Small intestine (tissue), 7 donors: ENCODE measurements around the gene IL2RA. TPM values are rescaled to one million over a fixed set of nuclear protein-coding genes. Genes with fewer than 3 reads are reported as not detected.
"Not testable (repeated sequence)": the region's sequence is repeated elsewhere in the genome, so short reads cannot be mapped to it uniquely, and the experiment has no call there.

Experiments used
- DNase-seq, 2 donors: peaks; one replicate each; pipeline versions ENCODE4 v3.0.0 to v3.0.0-alpha.2; 2013
- FAIRE-seq: peaks from 2 replicates; lab custom pipeline; 2012; peaks lifted over from hg19 to GRCh38; lab: Jason Lieb, UNC
- H3K27ac ChIP-seq, 3 donors: one replicate each; pipeline ENCODE4 v1.5.1; 2013; ENCODE audit warnings: low read length in 2 of 3, mild to moderate bottlenecking in 2 of 3, control low read depth in 1 of 3, inconsistent platforms in 1 of 3, low read depth in 1 of 3, moderate library complexity in 1 of 3
- H3K27me3 ChIP-seq, 3 donors: one replicate each; pipeline ENCODE4 v1.6.1; 2013; ENCODE audit warnings: low read length in 3 of 3, inconsistent platforms in 1 of 3; ENCODE audit not compliant: control insufficient read depth in 3 of 3, insufficient read depth in 3 of 3
- H3K36me3 ChIP-seq, 3 donors: one replicate each; pipeline ENCODE4 v1.6.1; 2013; ENCODE audit warnings: low read length in 3 of 3, inconsistent platforms in 1 of 3, low read depth in 1 of 3, mild to moderate bottlenecking in 1 of 3, moderate library complexity in 1 of 3; ENCODE audit not compliant: control insufficient read depth in 3 of 3, insufficient read depth in 2 of 3
- H3K4me1 ChIP-seq, 3 donors: one replicate each; pipeline ENCODE4 v1.6.1; 2013; ENCODE audit warnings: low read length in 2 of 3, inconsistent platforms in 1 of 3, low read depth in 1 of 3, mild to moderate bottlenecking in 1 of 3, moderate library complexity in 1 of 3; ENCODE audit not compliant: control insufficient read depth in 3 of 3, insufficient read depth in 2 of 3
- H3K4me3 ChIP-seq, 3 donors: one replicate each; pipeline ENCODE4 v1.5.1; 2013; ENCODE audit warnings: low read length in 3 of 3, control low read depth in 1 of 3, inconsistent platforms in 1 of 3, low read depth in 1 of 3, mild to moderate bottlenecking in 1 of 3, moderate library complexity in 1 of 3
- H3K9me3 ChIP-seq, 2 donors: one replicate each; pipeline ENCODE4 v1.6.1; 2013; ENCODE audit warnings: low read depth in 1 of 2, low read length in 1 of 2; ENCODE audit not compliant: control insufficient read depth in 2 of 2, insufficient read depth in 1 of 2
- WGBS, 3 donors: extraction: QIAGEN DNeasy Blood & Tissue Kit; methylation state at CpG; one replicate each; pipeline ENCODE4 v1.1.7; 2013; 5-methylcytosine and 5-hydroxymethylcytosine counted together
- polyA plus RNA-seq, 4 donors: library from polyadenylated mRNA; stranded (reverse) in 3 of 4; unstranded in 1 of 4; fragments of 200-250 nt in 3 of 4; fragments of 120-200 nt in 1 of 4; gene quantifications; one replicate each; pipeline versions ENCODE4 v1.2.1 to v1.2.3, GENCODE V29; 2013
- donor health status: healthy with polysubstance abuse.
- donor health status: control.
- donor health status: control.
- donor health status: Bipolar disorder and iron deficiency.
- donor health status: healthy.

Gene IL2RA
- polyA plus RNA-seq, 4 donors: 0.43 to 2.1 (median 1.1) TPM; not detected in 1

GRCh38 chr10:6044060-6044459, 18.1 kb downstream of the IL2RA start:
- Histone ChIP-seq H3K9me3 (no peaks in the 10 kb centered on the region), H3K27me3 (peaks cover 0 to 11% (median 0%) of the 10 kb centered on the region in 3 donors), H3K4me3 (no peak overlapping the region), H3K36me3 (no peaks in the 10 kb centered on the region), H3K27ac (no peak overlapping the region), H3K4me1 (no peaks in the 10 kb centered on the region)
- DNase-seq (no peak), FAIRE-seq (no peak)
- 78 to 82% (median 79%) methylated on average over 7 of the region's 7 CpGs for WGBS, 3 donors

- FAIRE-seq, H3K9me3 ChIP-seq, H3K4me3 ChIP-seq, H3K36me3 ChIP-seq, DNase-seq, H3K27ac ChIP-seq, H3K4me1 ChIP-seq: not testable (repeated sequence)
- 88 to 91% (median 89%) methylated on average over 6 of the region's 6 CpGs for WGBS, 3 donors
- peaks cover 0 to 11% (median 0%) of the 10 kb centered on the region in 3 donors for H3K27me3 ChIP-seq
These were observed 18.8 kb downstream of the IL2RA start for GRCh38 chr10:6043377-6043776.

GRCh38 chr10:6040205-6040604, 22.0 kb downstream of the IL2RA start:
- Histone ChIP-seq H3K36me3 (no peaks in the 10 kb centered on the region), H3K27me3 (peaks cover 0 to 14% (median 0%) of the 10 kb centered on the region in 3 donors), H3K4me1 (no peaks in the 10 kb centered on the region), H3K27ac (no peak overlapping the region), H3K4me3 (no peak overlapping the region), H3K9me3 (no peaks in the 10 kb centered on the region)
- FAIRE-seq (no peak), DNase-seq (no peak)
- 86 to 93% (median 89%) methylated on average over 5 of the region's 5 CpGs for WGBS, 3 donors

GRCh38 chr10:6039711-6040110, 22.5 kb downstream of the IL2RA start:
- 91 to 96% (median 93%) methylated on average over 4 of the region's 4 CpGs for WGBS, 3 donors
- H3K36me3 ChIP-seq: no peaks in the 10 kb centered on the region
- peaks cover 0 to 11% (median 0%) of the 10 kb centered on the region in 3 donors for H3K27me3 ChIP-seq
- no peaks in the 10 kb centered on the region for H3K4me1 ChIP-seq
- no peak for FAIRE-seq
- no peaks in the 10 kb centered on the region for H3K9me3 ChIP-seq
- DNase-seq: no peak
- no peak overlapping the region for H3K27ac ChIP-seq
- H3K4me3 ChIP-seq: no peak overlapping the region

- Histone ChIP-seq H3K4me1 (no peaks in the 10 kb centered on the region), H3K27ac (no peak overlapping the region), H3K9me3 (no peaks in the 10 kb centered on the region), H3K4me3 (no peak overlapping the region), H3K36me3 (no peaks in the 10 kb centered on the region), H3K27me3 (peaks cover 0 to 5% (median 0%) of the 10 kb centered on the region in 3 donors)
- DNase-seq (peak in 1 of 2 donors; percentile 28), FAIRE-seq (no peak)
- 60 to 71% (median 68%) methylated on average over 2 of the region's 2 CpGs for WGBS, 3 donors
These were observed 24.0 kb downstream of the IL2RA start for GRCh38 chr10:6038071-6038631.

GRCh38 chr10:6037422-6037821, 24.7 kb downstream of the IL2RA start:
- DNase-seq (no peak), FAIRE-seq (no peak)
- no peaks in the 10 kb centered on the region for H3K9me3 ChIP-seq
- no peaks in the 10 kb centered on the region for H3K4me1 ChIP-seq
- no peak overlapping the region for H3K27ac ChIP-seq
- WGBS, 3 donors: 89 to 90% (median 90%) methylated on average over 8 of the region's 8 CpGs
- no peak overlapping the region for H3K4me3 ChIP-seq
- peaks cover 0 to 5% (median 0%) of the 10 kb centered on the region in 3 donors for H3K27me3 ChIP-seq
- H3K36me3 ChIP-seq: no peaks in the 10 kb centered on the region

GRCh38 chr10:6036861-6037321, 25.3 kb downstream of the IL2RA start:
- Histone ChIP-seq H3K4me1 (no peaks in the 10 kb centered on the region), H3K27me3 (peaks cover 0 to 5% (median 0%) of the 10 kb centered on the region in 3 donors), H3K4me3 (no peak overlapping the region), H3K27ac (no peak overlapping the region), H3K9me3 (no peaks in the 10 kb centered on the region), H3K36me3 (no peaks in the 10 kb centered on the region)
- 74 to 84% (median 81%) methylated on average over 11 of the region's 11 CpGs for WGBS, 3 donors
- DNase-seq: no peak
- FAIRE-seq: no peak

- H3K4me3 ChIP-seq: no peak overlapping the region
- H3K36me3 ChIP-seq: no peaks in the 10 kb centered on the region
- peaks cover 0 to 5% (median 0%) of the 10 kb centered on the region in 3 donors for H3K27me3 ChIP-seq
- H3K9me3 ChIP-seq: no peaks in the 10 kb centered on the region
- FAIRE-seq: no peak
- no peak for DNase-seq
- H3K4me1 ChIP-seq: no peaks in the 10 kb centered on the region
- WGBS, 3 donors: 86 to 88% (median 87%) methylated on average over 13 of the region's 13 CpGs
- H3K27ac ChIP-seq: no peak overlapping the region
These were observed 26.1 kb downstream of the IL2RA start for GRCh38 chr10:6035931-6036575.
